Neural cell (in vitro differentiated cells): Measurements from ENCODE around the gene INTS14.

Source experiments
- EP300 ChIP-seq: fragments of 450-650 bp; conservative IDR thresholded peaks from 2 replicates; pipeline ENCODE4 v1.6.1; 2014; ENCODE audit warnings: antibody characterized with exemption, mild to moderate bottlenecking, moderate library complexity; ENCODE audit not compliant: poor library complexity, severe bottlenecking
- SMC3 ChIP-seq: fragments of 450-650 bp; conservative IDR thresholded peaks from 2 replicates; pipeline ENCODE4 v1.6.1; 2014; ENCODE audit warnings: antibody characterized with exemption, mild to moderate bottlenecking, moderate library complexity; ENCODE audit not compliant: poor library complexity
- TAF1 ChIP-seq: IDR thresholded peaks from 2 replicates; pipeline ENCODE4 v1.6.1; 2012; ENCODE audit warnings: low read depth

GRCh38 chr15:65623103-65623502, 12.2 kb upstream of the INTS14 start:
- TF ChIP-seq EP300: no peak
- no peak for TF ChIP-seq SMC3
- no peak for TF ChIP-seq TAF1
